DOHH2 (cell line): Measurements from ENCODE around the gene DSTN.

ENCODE experiments used
- H3F3A ChIP-seq: fragments of 200-600 bp; sonication (generic), shearing (Covaris generic); 2 replicates; pipeline ENCODE4 v1.6.0; 2016; ENCODE audit warnings: antibody characterized with exemption, mild to moderate bottlenecking; ENCODE audit not compliant: control insufficient read depth, insufficient read depth
- H3K27ac ChIP-seq: fragments of 200-600 bp; sonication (generic); 2 replicates; pipeline ENCODE4 v1.5.1; 2014; ENCODE audit warnings: low read depth, mild to moderate bottlenecking, low read length, moderate library complexity
- H3K27me3 ChIP-seq: fragments of 200-600 bp; sonication (generic); 2 replicates; pipeline ENCODE4 v1.6.1; 2014; ENCODE audit warnings: mild to moderate bottlenecking, low read length, mixed read lengths; ENCODE audit not compliant: control insufficient read depth
- H3K36me3 ChIP-seq: fragments of 200-600 bp; sonication (generic); 2 replicates; pipeline ENCODE4 v1.6.1; 2014; ENCODE audit warnings: mild to moderate bottlenecking, low read length, moderate library complexity, mixed read lengths; ENCODE audit not compliant: control insufficient read depth
- H3K4me1 ChIP-seq: fragments of 200-600 bp; sonication (generic); 2 replicates; pipeline ENCODE4 v1.6.1; 2014; ENCODE audit warnings: mild to moderate bottlenecking, low read length, mixed read lengths; ENCODE audit not compliant: control insufficient read depth
- H3K4me2 ChIP-seq: fragments of 200-600 bp; sonication (generic); 2 replicates; pipeline ENCODE4 v1.6.0; 2014; ENCODE audit warnings: mild to moderate bottlenecking, low read length, moderate library complexity
- H3K4me3 ChIP-seq: fragments of 200-600 bp; sonication (generic); 2 replicates; pipeline ENCODE4 v1.5.1; 2014; ENCODE audit warnings: mild to moderate bottlenecking, low read length, mixed read lengths
- H3K79me2 ChIP-seq: fragments of 200-600 bp; sonication (generic); 2 replicates; pipeline ENCODE4 v1.6.1; 2014; ENCODE audit warnings: mild to moderate bottlenecking, low read length, mixed read lengths; ENCODE audit not compliant: control insufficient read depth
- H3K9me2 ChIP-seq: fragments of 200-600 bp; sonication (generic); replicated peaks from 2 replicates; pipeline ENCODE4 v1.6.1; 2014; ENCODE audit warnings: mild to moderate bottlenecking, low read length, mixed read lengths; ENCODE audit not compliant: control insufficient read depth
- H3K9me3 ChIP-seq: fragments of 200-600 bp; sonication (generic); 2 replicates; pipeline ENCODE4 v1.6.1; 2014; ENCODE audit warnings: antibody characterized with exemption, low read length, mixed read lengths; ENCODE audit not compliant: control insufficient read depth, insufficient read depth
- H4K20me1 ChIP-seq: fragments of 200-600 bp; sonication (generic); 2 replicates; pipeline ENCODE4 v1.6.0; 2014; ENCODE audit warnings: low read depth, mild to moderate bottlenecking, antibody characterized with exemption, low read length, moderate library complexity; ENCODE audit not compliant: control insufficient read depth, insufficient read depth
- CTCF ChIP-seq: fragments of 200-600 bp; sonication (generic); IDR thresholded peaks from one replicate; pipeline ENCODE4 v1.5.1; 2014; ENCODE audit warnings: antibody characterized with exemption, mild to moderate bottlenecking, low read depth, low read length; ENCODE audit not compliant: poor library complexity, severe bottlenecking
- EZH2phosphoT487 ChIP-seq: fragments of 200-600 bp; sonication (generic); IDR thresholded peaks from 2 replicates; pipeline ENCODE4 v1.6.1; 2017; ENCODE audit warnings: borderline replicate concordance, mild to moderate bottlenecking, antibody characterized with exemption, low read length, moderate library complexity, mixed read lengths

The DSTN gene

GRCh38 chr20:17590245-17590644 lies 20.4 kb downstream of the DSTN start:
- H3K9me3 ChIP-seq, result no peaks in the 10 kb centered on the region
- H3F3A ChIP-seq, result no peaks in the 10 kb centered on the region
- no peaks in the 10 kb centered on the region for H3K27me3 ChIP-seq
- no peaks in the 10 kb centered on the region for H4K20me1 ChIP-seq
- no peak overlapping the region for H3K4me3 ChIP-seq
- TF ChIP-seq CTCF (no peak), EZH2phosphoT487 (no peak)
- H3K27ac ChIP-seq, result no peak overlapping the region
- H3K9me2 ChIP-seq, result no peaks in the 10 kb centered on the region
- no peaks in the 10 kb centered on the region for H3K79me2 ChIP-seq
- H3K4me1 ChIP-seq, result peaks cover 7% of the 10 kb centered on the region
- H3K36me3 ChIP-seq, result no peaks in the 10 kb centered on the region
- 0 out of 2 replicates have a peak overlapping the region, but pooled peaks have one; percentile 1 for H3K4me2 ChIP-seq

GRCh38 chr20:17593902-17594301 lies 24.0 kb downstream of the DSTN start:
- no peak for TF ChIP-seq EZH2phosphoT487
- no peak for TF ChIP-seq CTCF
- no peaks in the 10 kb centered on the region for H3K9me3 ChIP-seq
- no peak overlapping the region for H3K27ac ChIP-seq
- H3K4me1 ChIP-seq, result peaks cover 7% of the 10 kb centered on the region
- no peaks in the 10 kb centered on the region for H3K9me2 ChIP-seq
- H3K27me3 ChIP-seq, result no peaks in the 10 kb centered on the region
- H3K4me2 ChIP-seq, result no peak overlapping the region
- H3F3A ChIP-seq, result no peaks in the 10 kb centered on the region
- 0 out of 2 replicates have a peak, but pooled peaks cover 2% of the 10 kb centered on the region for H3K79me2 ChIP-seq
- H3K36me3 ChIP-seq, result no peaks in the 10 kb centered on the region
- no peak overlapping the region for H3K4me3 ChIP-seq
- no peaks in the 10 kb centered on the region for H4K20me1 ChIP-seq

- no peak overlapping the region for H3K27ac ChIP-seq
- H3K9me2 ChIP-seq, result no peaks in the 10 kb centered on the region
- no peaks in the 10 kb centered on the region for H3K36me3 ChIP-seq
- 0 out of 2 replicates have a peak, but pooled peaks cover 6% of the 10 kb centered on the region for H3K79me2 ChIP-seq
- no peak for TF ChIP-seq EZH2phosphoT487
- no peak for TF ChIP-seq CTCF
- no peaks in the 10 kb centered on the region for H3F3A ChIP-seq
- H3K4me3 ChIP-seq, result no peak overlapping the region
- H3K27me3 ChIP-seq, result no peaks in the 10 kb centered on the region
- H3K4me1 ChIP-seq, result peaks cover 7% of the 10 kb centered on the region
- H4K20me1 ChIP-seq, result no peaks in the 10 kb centered on the region; the same call in 1 of the 2 replicates
- H3K9me3 ChIP-seq, result no peaks in the 10 kb centered on the region
- no peak overlapping the region for H3K4me2 ChIP-seq
These were observed 24.6 kb downstream of the DSTN start for GRCh38 chr20:17594443-17594842.
